WTC11 (cell line): ENCODE data around the gene CCL17. TPM values are rescaled to one million over a fixed set of nuclear protein-coding genes. Genes with fewer than 3 reads are reported as not detected.

Experiments used
- ATAC-seq: fragments of 200-7000 bp; cut with Tn5 transposase; 2 replicates; pipeline ENCODE4 v1.10.0; 2021; ENCODE audit warnings: mild to moderate bottlenecking, moderate library complexity
- CTCF ChIA-PET: fragments of 300-600 bp; sonication (Branson Sonifier 250); formaldehyde crosslinking; loops from one replicate; lab custom pipeline; 2021; ENCODE audit warnings: antibody characterized with exemption; lab: Charles Lee
- POLR2A ChIA-PET: fragments of 350-600 bp; sonication (Branson Sonifier 250); formaldehyde crosslinking; loops from one replicate; lab custom pipeline; 2021; ENCODE audit warnings: antibody characterized with exemption; lab: Charles Lee
- DNase-seq: peaks from one replicate; pipeline ENCODE4 v3.0.0; 2021; ENCODE audit warnings: low spot score
- H3K27ac Mint-ChIP-seq: 2 replicates; pipeline ENCODE4 v1.8.0; 2021; ENCODE audit warnings: mixed read lengths
- H3K27me3 Mint-ChIP-seq: 2 replicates; pipeline ENCODE4 v1.8.0; 2021; ENCODE audit warnings: low read depth, mild to moderate bottlenecking, moderate library complexity, mixed read lengths
- H3K36me3 Mint-ChIP-seq: 2 replicates; pipeline ENCODE4 v1.8.0; 2021; ENCODE audit warnings: mixed read lengths
- H3K4me1 Mint-ChIP-seq: 2 replicates; pipeline ENCODE4 v1.8.0; 2022; ENCODE audit warnings: mixed read lengths
- H3K4me3 Mint-ChIP-seq: 2 replicates; pipeline ENCODE4 v1.8.0; 2021; ENCODE audit warnings: mild to moderate bottlenecking, moderate library complexity, mixed read lengths
- H3K9me3 Mint-ChIP-seq: 2 replicates; pipeline ENCODE4 v1.8.0; 2021; ENCODE audit warnings: mixed read lengths
- CBFB ChIP-seq: sonication (generic); formaldehyde crosslinking; IDR thresholded peaks from 2 replicates; pipeline ENCODE4 v1.8.1; 2022; ENCODE audit warnings: mild to moderate bottlenecking, low read depth, missing genetic modification reagents
- E2F5 ChIP-seq: sonication (generic); formaldehyde crosslinking; IDR thresholded peaks from 2 replicates; pipeline ENCODE4 v1.8.1; 2022; ENCODE audit warnings: mild to moderate bottlenecking, moderate library complexity, missing genetic modification reagents
- ETV6 ChIP-seq: sonication (generic); formaldehyde crosslinking; IDR thresholded peaks from 2 replicates; pipeline ENCODE4 v1.8.1; 2022; ENCODE audit warnings: mild to moderate bottlenecking, missing genetic modification reagents
- FOXK1 ChIP-seq: sonication (generic); formaldehyde crosslinking; IDR thresholded peaks from 2 replicates; pipeline ENCODE4 v1.8.0; 2022; ENCODE audit warnings: mild to moderate bottlenecking, moderate library complexity, missing genetic modification reagents
- IRF2 ChIP-seq: sonication (generic); formaldehyde crosslinking; IDR thresholded peaks from 2 replicates; pipeline ENCODE4 v1.8.0; 2022; ENCODE audit warnings: low read depth, missing genetic modification reagents, borderline replicate concordance
- MXD4 ChIP-seq: fragments of 250-450 bp; sonication (Bioruptor Pico); IDR thresholded peaks from 2 replicates; pipeline ENCODE4 v1.8.0; 2021; ENCODE audit warnings: mild to moderate bottlenecking, moderate library complexity, borderline replicate concordance
- NFATC4 ChIP-seq: fragments of 250-450 bp; sonication (Bioruptor Pico); IDR thresholded peaks from 2 replicates; pipeline ENCODE4 v1.9.0; 2021; ENCODE audit warnings: mild to moderate bottlenecking
- PRRX2 ChIP-seq: fragments of 250-450 bp; sonication (Bioruptor Pico); IDR thresholded peaks from 2 replicates; pipeline ENCODE4 v1.8.0; 2021; ENCODE audit warnings: mild to moderate bottlenecking
- SP1 ChIP-seq: sonication (generic); formaldehyde crosslinking; conservative IDR thresholded peaks from 2 replicates; pipeline ENCODE4 v1.8.1; 2022; ENCODE audit warnings: missing genetic modification reagents
- TCF7 ChIP-seq: sonication (generic); formaldehyde crosslinking; IDR thresholded peaks from 2 replicates; pipeline ENCODE4 v1.8.0; 2022; ENCODE audit warnings: mild to moderate bottlenecking, low read depth, missing genetic modification reagents, moderate library complexity
- TEAD4 ChIP-seq: sonication (generic); formaldehyde crosslinking; IDR thresholded peaks from 2 replicates; pipeline ENCODE4 v1.8.0; 2022; ENCODE audit warnings: mild to moderate bottlenecking, missing genetic modification reagents
- ZNF232 ChIP-seq: sonication (generic); formaldehyde crosslinking; IDR thresholded peaks from 2 replicates; pipeline ENCODE4 v1.8.0; 2022; ENCODE audit warnings: mild to moderate bottlenecking, missing genetic modification reagents
- ZNF263 ChIP-seq: sonication (generic); formaldehyde crosslinking; IDR thresholded peaks from 2 replicates; pipeline ENCODE4 v1.8.1; 2022; ENCODE audit warnings: low read depth, mild to moderate bottlenecking, moderate library complexity, missing genetic modification reagents
- ZNF396 ChIP-seq: fragments of 250-450 bp; sonication (Bioruptor Pico); IDR thresholded peaks from 2 replicates; pipeline ENCODE4 v1.8.0; 2021; ENCODE audit warnings: mild to moderate bottlenecking, moderate library complexity, borderline replicate concordance
- ZNF425 ChIP-seq: fragments of 250-450 bp; sonication (Bioruptor Pico); conservative IDR thresholded peaks from 2 replicates; pipeline ENCODE4 v1.9.0; 2021; ENCODE audit warnings: mild to moderate bottlenecking
- total RNA-seq: library from RNA; stranded (reverse); gene quantifications from 3 replicates; pipeline ENCODE4 v1.2.3, GENCODE V29; 2021
- TF ChIP-seq, protein P1 (sequence below): fragments of 250-450 bp; sonication (Bioruptor Pico); IDR thresholded peaks from 2 replicates; pipeline ENCODE4 v2.1.2; 2022; ENCODE audit warnings: mild to moderate bottlenecking, moderate library complexity
- TF ChIP-seq, protein P2 (sequence below): sonication (generic); formaldehyde crosslinking; IDR thresholded peaks from 2 replicates; pipeline ENCODE4 v1.8.1; 2022; ENCODE audit warnings: mild to moderate bottlenecking, missing genetic modification reagents, moderate library complexity, borderline replicate concordance

The CCL17 gene
- total RNA-seq, 1 experiment from 2014 or later: not detected

GRCh38 chr16:57406881-57407280 is 2.3 kb downstream of the CCL17 start:
- no peak overlapping the region for H3K4me3 Mint-ChIP-seq
- ATAC-seq (no peak), DNase-seq (no peak)
- no peak for TF ChIP-seq TCF7 (CRISPR knock-in tag)
- TF ChIP-seq ZNF232: no peak
- no peak for TF ChIP-seq ZNF425 (CRISPR knock-in tag)
- no peak for TF ChIP-seq SP1
- TF ChIP-seq, protein P1, sequence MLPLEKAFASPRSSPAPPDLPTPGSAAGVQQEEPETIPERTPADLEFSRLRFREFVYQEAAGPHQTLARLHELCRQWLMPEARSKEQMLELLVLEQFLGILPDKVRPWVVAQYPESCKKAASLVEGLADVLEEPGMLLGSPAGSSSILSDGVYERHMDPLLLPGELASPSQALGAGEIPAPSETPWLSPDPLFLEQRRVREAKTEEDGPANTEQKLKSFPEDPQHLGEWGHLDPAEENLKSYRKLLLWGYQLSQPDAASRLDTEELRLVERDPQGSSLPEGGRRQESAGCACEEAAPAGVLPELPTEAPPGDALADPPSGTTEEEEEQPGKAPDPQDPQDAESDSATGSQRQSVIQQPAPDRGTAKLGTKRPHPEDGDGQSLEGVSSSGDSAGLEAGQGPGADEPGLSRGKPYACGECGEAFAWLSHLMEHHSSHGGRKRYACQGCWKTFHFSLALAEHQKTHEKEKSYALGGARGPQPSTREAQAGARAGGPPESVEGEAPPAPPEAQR (CRISPR knock-in tag): no peak
- no peak for TF ChIP-seq FOXK1 (CRISPR knock-in tag)
- TF ChIP-seq E2F5: no peak
- TF ChIP-seq, protein P2, sequence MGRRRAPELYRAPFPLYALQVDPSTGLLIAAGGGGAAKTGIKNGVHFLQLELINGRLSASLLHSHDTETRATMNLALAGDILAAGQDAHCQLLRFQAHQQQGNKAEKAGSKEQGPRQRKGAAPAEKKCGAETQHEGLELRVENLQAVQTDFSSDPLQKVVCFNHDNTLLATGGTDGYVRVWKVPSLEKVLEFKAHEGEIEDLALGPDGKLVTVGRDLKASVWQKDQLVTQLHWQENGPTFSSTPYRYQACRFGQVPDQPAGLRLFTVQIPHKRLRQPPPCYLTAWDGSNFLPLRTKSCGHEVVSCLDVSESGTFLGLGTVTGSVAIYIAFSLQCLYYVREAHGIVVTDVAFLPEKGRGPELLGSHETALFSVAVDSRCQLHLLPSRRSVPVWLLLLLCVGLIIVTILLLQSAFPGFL (CRISPR knock-in tag): no peak
- TF ChIP-seq PRRX2 (CRISPR knock-in tag): no peak
- TF ChIP-seq TEAD4 (CRISPR knock-in tag): no peak
- TF ChIP-seq IRF2 (CRISPR knock-in tag): no peak
- no peak for TF ChIP-seq MXD4 (CRISPR knock-in tag)
- TF ChIP-seq NFATC4: no peak
- H3K4me1 Mint-ChIP-seq: peaks cover 3% of the 10 kb centered on the region; the same call in 1 of the 2 replicates
- ChIA-PET POLR2A (no interaction called here), CTCF (interaction anchor here (3.5 kb wide), 1 partner anchor 11 kb away, joined by 37 read pairs; no protein-coding TSS in a partner anchor)
- no peaks in the 10 kb centered on the region for H3K36me3 Mint-ChIP-seq
- H3K27me3 Mint-ChIP-seq: no peaks in the 10 kb centered on the region; the same call in 1 of the 2 replicates
- H3K27ac Mint-ChIP-seq: no peak overlapping the region
- no peaks in the 10 kb centered on the region for H3K9me3 Mint-ChIP-seq

GRCh38 chr16:57407521-57408353 is 3.2 kb downstream of the CCL17 start:
- H3K36me3 Mint-ChIP-seq: no peaks in the 10 kb centered on the region
- H3K27ac Mint-ChIP-seq: no peak overlapping the region
- H3K4me1 Mint-ChIP-seq: peaks cover 3% of the 10 kb centered on the region; the same call in 1 of the 2 replicates
- H3K9me3 Mint-ChIP-seq: no peaks in the 10 kb centered on the region
- TF ChIP-seq ZNF263 (no peak), CBFB (CRISPR knock-in tag) (no peak), SP1 (no peak), ZNF396 (CRISPR knock-in tag) (no peak), ETV6 (CRISPR knock-in tag) (no peak)
- TF ChIP-seq, protein P2 (CRISPR knock-in tag): no peak
- TF ChIP-seq, all 79 proteins: peak for 0
- ChIA-PET POLR2A (no interaction called here), CTCF (interaction anchor here (1.7 kb wide), 1 partner anchor 9 kb away, joined by 4 read pairs; no protein-coding TSS in a partner anchor)
- ATAC-seq (no peak), DNase-seq (no peak)
- Mint-ChIP-seq H3K4me3 (no peak overlapping the region), H3K27me3 (no peaks in the 10 kb centered on the region; the same call in 1 of the 2 replicates)
